Left forelimb (tissue), 1 donor: ENCODE data around the gene WDR93.

Source experiments
- DNase-seq: peaks from one replicate; pipeline ENCODE4 v3.0.0-alpha.2; 2018; ENCODE audit warnings: low spot score

WDR93 gene

GRCh38 chr15:89662893-89663626, 27.6 kb upstream of the WDR93 start:
- DNase-seq: peak; percentile 74

- DNase-seq: no peak
Measured at GRCh38 chr15:89664441-89665350, 25.9 kb upstream of the WDR93 start.

GRCh38 chr15:89665449-89666181, 25.0 kb upstream of the WDR93 start:
- peak; percentile 84 for DNase-seq

GRCh38 chr15:89666184-89666857, 24.3 kb upstream of the WDR93 start:
- DNase-seq: no peak

- DNase-seq: no peak
Measured at GRCh38 chr15:89666858-89667705, 23.5 kb upstream of the WDR93 start.

GRCh38 chr15:89667706-89667960, 23.0 kb upstream of the WDR93 start:
- no peak for DNase-seq

- no peak for DNase-seq
Measured at GRCh38 chr15:89668171-89668570, 22.4 kb upstream of the WDR93 start.

- DNase-seq: no peak
Measured at GRCh38 chr15:89669309-89669865, 21.2 kb upstream of the WDR93 start.

GRCh38 chr15:89669941-89670340, 20.7 kb upstream of the WDR93 start:
- no peak for DNase-seq

GRCh38 chr15:89670971-89671560, 19.5 kb upstream of the WDR93 start:
- DNase-seq: no peak

GRCh38 chr15:89671687-89672086, 18.9 kb upstream of the WDR93 start:
- no peak for DNase-seq

GRCh38 chr15:89672221-89673164, 18.1 kb upstream of the WDR93 start:
- DNase-seq: no peak

- no peak for DNase-seq
Measured at GRCh38 chr15:89673165-89673512, 17.5 kb upstream of the WDR93 start.

- no peak for DNase-seq
Measured at GRCh38 chr15:89674526-89674925, 16.1 kb upstream of the WDR93 start.

GRCh38 chr15:89675606-89676005, 15.0 kb upstream of the WDR93 start:
- no peak for DNase-seq

GRCh38 chr15:89677381-89677780, 13.2 kb upstream of the WDR93 start:
- DNase-seq: no peak

GRCh38 chr15:89679212-89679611, 11.4 kb upstream of the WDR93 start, which contains the start of gene PLIN1:
Gene PLIN1, minus strand, starts transcription at chr15:89679367. Its CDS starts 1,878 bp downstream, at chr15:89677489.
- no peak for DNase-seq

- no peak for DNase-seq
Measured at GRCh38 chr15:89680282-89680873, 10.2 kb upstream of the WDR93 start.

- DNase-seq: no peak
Measured at GRCh38 chr15:89681146-89681545, 9.5 kb upstream of the WDR93 start.
